ENCODE results near the gene MYO3A.

- TF ChIP-seq CTCF (conservative IDR thresholded peaks at IDR 0.05; ENCODE audit: low read depth in 2 of 2) (no peak), POLR2AphosphoS5 (IDR thresholded peaks at IDR 0.05; ENCODE audit: low read depth) (no peak), ETS1 (IDR thresholded peaks at IDR 0.05) (no peak)
These were observed 291.3 kb downstream of the MYO3A start for GRCh38 chr10:26225322-26225721.
